MCF 10A (cell line): ENCODE data around the gene RPL26. TPM values are rescaled to one million over a fixed set of nuclear protein-coding genes. Genes with fewer than 3 reads are reported as not detected.

ENCODE experiments used
- BruUV-seq: library from RNA; stranded (reverse); fragments of 400-500 nt; replicated peaks from 2 replicates; lab custom pipeline; 2021; lab: Mats Ljungman, UMichigan
- CTCF ChIA-PET: fragments of 300-600 bp; sonication (Branson Sonifier 250); formaldehyde crosslinking; extraction: SDS; loops from one replicate; lab custom pipeline; 2021; ENCODE audit warnings: antibody characterized with exemption, inconsistent platforms; lab: Yijun Ruan, JAX
- POLR2A ChIA-PET: fragments of 300-600, 350-650 bp; sonication (Branson Sonifier 250); formaldehyde crosslinking; extraction: SDS; loops from one replicate; lab custom pipeline; 2020; ENCODE audit warnings: antibody characterized with exemption, inconsistent platforms; lab: Yijun Ruan, JAX
- DNase-seq: peaks from one replicate; pipeline ENCODE4 v3.0.0-alpha.2; 2018; ENCODE audit not compliant: unreplicated experiment
- H3K27ac Mint-ChIP-seq: one replicate; pipeline ENCODE4 v1.8.0; 2022; ENCODE audit warnings: mild to moderate bottlenecking, low read depth, mixed read lengths; ENCODE audit not compliant: unreplicated experiment
- H3K27me3 Mint-ChIP-seq: one replicate; pipeline ENCODE4 v1.8.0; 2022; ENCODE audit warnings: mixed read lengths; ENCODE audit not compliant: insufficient read depth, unreplicated experiment
- H3K36me3 Mint-ChIP-seq: one replicate; pipeline ENCODE4 v1.8.0; 2022; ENCODE audit warnings: mild to moderate bottlenecking, moderate library complexity, mixed read lengths; ENCODE audit not compliant: insufficient read depth, unreplicated experiment
- H3K4me1 Mint-ChIP-seq: one replicate; pipeline ENCODE4 v1.8.0; 2022; ENCODE audit warnings: mixed read lengths; ENCODE audit not compliant: insufficient read depth, unreplicated experiment
- H3K4me3 Mint-ChIP-seq: one replicate; pipeline ENCODE4 v1.8.0; 2022; ENCODE audit warnings: mild to moderate bottlenecking, moderate library complexity, mixed read lengths; ENCODE audit not compliant: unreplicated experiment
- H3K9me3 Mint-ChIP-seq: one replicate; pipeline ENCODE4 v1.8.0; 2022; ENCODE audit warnings: mixed read lengths; ENCODE audit not compliant: unreplicated experiment
- CTCF ChIP-seq: fragments of 200-600 bp; IDR thresholded peaks from one replicate; pipeline ENCODE4 v1.8.0; 2022; ENCODE audit warnings: antibody characterized with exemption, mild to moderate bottlenecking; ENCODE audit not compliant: unreplicated experiment
- intact Hi-C: fragments of 100-400 bp; cut with micrococcal nuclease; formaldehyde crosslinking; loops from 2 replicates; pipeline ENCODE4 v1.14.1; 2022
- total RNA-seq: library from RNA; stranded (reverse); gene quantifications from 2 replicates; pipeline ENCODE4 v1.2.3, GENCODE V29; 2022

The RPL26 gene
- total RNA-seq, 1 experiment from 2014 or later: 3,179 TPM

- no peaks in the 10 kb centered on the region for H3K27me3 Mint-ChIP-seq
- ChIA-PET CTCF (no interaction called here), POLR2A (interaction anchor here (1.2 kb wide), 1 partner anchor 10 kb away, joined by 3 read pairs; the partner anchor contains the start of gene KRABD2)
- intact Hi-C loops: no loop called here
- peaks cover 10% of the 10 kb centered on the region for H3K4me1 Mint-ChIP-seq
- H3K4me3 Mint-ChIP-seq: no peak overlapping the region
- peak; percentile 76 for DNase-seq
- peaks cover 14% of the 10 kb centered on the region for H3K36me3 Mint-ChIP-seq
- TF ChIP-seq CTCF: no peak
- no TSS peak for BruUV-seq
- H3K9me3 Mint-ChIP-seq: no peaks in the 10 kb centered on the region
- H3K27ac Mint-ChIP-seq: peak overlapping the region; percentile 44
These were observed 16.8 kb downstream of the RPL26 start for GRCh38 chr17:8366231-8366630.

- no TSS peak for BruUV-seq
- Mint-ChIP-seq H3K4me1 (peaks cover 12% of the 10 kb centered on the region), H3K4me3 (no peak overlapping the region), H3K27ac (no peak overlapping the region), H3K27me3 (no peaks in the 10 kb centered on the region), H3K9me3 (no peaks in the 10 kb centered on the region), H3K36me3 (peaks cover 14% of the 10 kb centered on the region)
- ChIA-PET POLR2A (interaction anchor here (1.2 kb wide), 1 partner anchor 11 kb away, joined by 3 read pairs; the partner anchor contains the start of gene KRABD2), CTCF (interaction anchor here (0.7 to 1.6 kb wide), 2 partner anchors 11 to 51 kb away, joined by 4 to 6 read pairs; partner anchors contain the start of gene KRABD2)
- no peak for TF ChIP-seq CTCF
- intact Hi-C loops: no loop called here
- DNase-seq: peak; percentile 26
These were observed 17.9 kb downstream of the RPL26 start for GRCh38 chr17:8365143-8365542.

- CTCF ChIA-PET: interaction anchor here (1.3 kb wide), 1 partner anchor 14 kb away, joined by 5 read pairs; the partner anchor contains the start of gene KRABD2
- TF ChIP-seq CTCF: no peak
- intact Hi-C loops: no loop called here
- peaks cover 19% of the 10 kb centered on the region for H3K4me1 Mint-ChIP-seq
- H3K27me3 Mint-ChIP-seq: no peaks in the 10 kb centered on the region
- POLR2A ChIA-PET: interaction anchor here (3.1 kb wide), 1 partner anchor 14 kb away, joined by 16 read pairs; the partner anchor contains the start of gene KRABD2
- H3K36me3 Mint-ChIP-seq: peaks cover 5% of the 10 kb centered on the region
- DNase-seq: no peak
- no peaks in the 10 kb centered on the region for H3K9me3 Mint-ChIP-seq
- BruUV-seq: no TSS peak
- H3K27ac Mint-ChIP-seq: no peak overlapping the region
- no peak overlapping the region for H3K4me3 Mint-ChIP-seq
These were observed 20.2 kb downstream of the RPL26 start for GRCh38 chr17:8362651-8363332.

GRCh38 chr17:8360751-8361150 is 22.2 kb downstream of the RPL26 start:
- ChIA-PET CTCF (interaction anchor here (0.6 to 0.9 kb wide), 4 partner anchors 21 to 563 kb away, joined by 3 to 4 read pairs (median 3); partner anchors contain the start of gene RNF222), POLR2A (interaction anchor here (0.6 to 3.1 kb wide), 8 partner anchors 16 to 204 kb away, joined by 3 to 16 read pairs (median 3); partner anchors contain the start of genes KRABD2 and RANGRF)
- no peaks in the 10 kb centered on the region for H3K36me3 Mint-ChIP-seq
- intact Hi-C loops: no loop called here
- TF ChIP-seq CTCF: no peak
- DNase-seq: no peak
- H3K27ac Mint-ChIP-seq: no peak overlapping the region
- H3K9me3 Mint-ChIP-seq: no peaks in the 10 kb centered on the region
- no peak overlapping the region for H3K4me3 Mint-ChIP-seq
- peaks cover 10% of the 10 kb centered on the region for H3K4me1 Mint-ChIP-seq
- no peaks in the 10 kb centered on the region for H3K27me3 Mint-ChIP-seq
- BruUV-seq: no TSS peak
